HG03066 (cell line): ENCODE data around the gene S100A4.

ENCODE experiments used
- ATAC-seq: cut with Tn5 transposase; IDR thresholded peaks from one replicate; pipeline ENCODE4 v1.9.1; 2021; ENCODE audit warnings: low read depth; ENCODE audit not compliant: unreplicated experiment

The S100A4 gene

GRCh38 chr1:153515504-153516394 is 29.9 kb downstream of the S100A4 start:
- ATAC-seq = no peak

GRCh38 chr1:153513666-153514065 is 31.9 kb downstream of the S100A4 start:
- ATAC-seq = no peak

GRCh38 chr1:153513023-153513422 is 32.6 kb downstream of the S100A4 start:
- no peak for ATAC-seq

- no peak for ATAC-seq
Observed at GRCh38 chr1:153510984-153511410, 34.6 kb downstream of the S100A4 start.

GRCh38 chr1:153509729-153510354 is 35.8 kb downstream of the S100A4 start:
- ATAC-seq = no peak

GRCh38 chr1:153509036-153509435 is 36.6 kb downstream of the S100A4 start:
- ATAC-seq = no peak

GRCh38 chr1:153507926-153508583 is 37.6 kb downstream of the S100A4 start:
- no peak for ATAC-seq

GRCh38 chr1:153506831-153507413 is 38.7 kb downstream of the S100A4 start:
- ATAC-seq = no peak

GRCh38 chr1:153506386-153506785 is 39.2 kb downstream of the S100A4 start:
- ATAC-seq = no peak

- ATAC-seq = no peak
Observed at GRCh38 chr1:153505576-153505975, 40.0 kb downstream of the S100A4 start.

- ATAC-seq = no peak
Observed at GRCh38 chr1:153503766-153504165, 41.8 kb downstream of the S100A4 start.

GRCh38 chr1:153498746-153499145 is 46.9 kb downstream of the S100A4 start:
- no peak for ATAC-seq

GRCh38 chr1:153495536-153495935 is 50.1 kb downstream of the S100A4 start:
- no peak for ATAC-seq

- ATAC-seq = no peak
Observed at GRCh38 chr1:153494976-153495535, 50.5 kb downstream of the S100A4 start.
